SU-DHL-6 (cell line): Measurements from ENCODE around the gene ZNF699.

Source experiments
- H2AFZ ChIP-seq: fragments of 200-600 bp; sonication (generic); 2 replicates; pipeline ENCODE4 v1.6.1; 2014; ENCODE audit warnings: low read depth, mild to moderate bottlenecking, moderate library complexity, mixed read lengths, antibody characterized with exemption, low read length; ENCODE audit not compliant: severe bottlenecking
- H3F3A ChIP-seq: fragments of 200-600 bp; shearing (Covaris generic); 2 replicates; pipeline ENCODE4 v1.6.0; 2016; ENCODE audit warnings: antibody characterized with exemption, mild to moderate bottlenecking; ENCODE audit not compliant: insufficient read depth
- H3K27ac ChIP-seq: fragments of 200-600 bp; sonication (generic); 2 replicates; pipeline ENCODE4 v1.5.1; 2016; ENCODE audit warnings: low read depth, mild to moderate bottlenecking, low read length, moderate library complexity, mixed read lengths
- H3K27me3 ChIP-seq: fragments of 200-600 bp; sonication (generic), shearing (Covaris generic); 2 replicates; pipeline ENCODE4 v1.6.0; 2014; ENCODE audit warnings: mild to moderate bottlenecking, low read length
- H3K36me3 ChIP-seq: fragments of 200-600 bp; sonication (generic); 2 replicates; pipeline ENCODE4 v1.6.1; 2014; ENCODE audit warnings: mild to moderate bottlenecking, low read length, mixed read lengths
- H3K4me2 ChIP-seq: fragments of 300-600, 200-600 bp; shearing (Covaris generic), sonication (generic); 2 replicates; pipeline ENCODE4 v1.6.0; 2014; ENCODE audit warnings: low read length, low read depth, mild to moderate bottlenecking; ENCODE audit not compliant: poor library complexity, severe bottlenecking
- H3K4me3 ChIP-seq: fragments of 200-600 bp; sonication (generic); 2 replicates; pipeline ENCODE4 v1.5.1; 2014; ENCODE audit warnings: antibody characterized with exemption, low read length, mild to moderate bottlenecking, mixed read lengths; ENCODE audit not compliant: insufficient read depth, poor library complexity, severe bottlenecking
- H3K79me2 ChIP-seq: fragments of 200-600 bp; sonication (generic); 2 replicates; pipeline ENCODE4 v1.6.1; 2014; ENCODE audit warnings: mild to moderate bottlenecking, low read length, moderate library complexity; ENCODE audit not compliant: insufficient read depth
- H3K9ac ChIP-seq: fragments of 200-600 bp; sonication (generic); 2 replicates; pipeline ENCODE4 v1.7.0; 2014; ENCODE audit warnings: mild to moderate bottlenecking, low read length
- H3K9me2 ChIP-seq: fragments of 200-600 bp; sonication (generic); replicated peaks from 2 replicates; pipeline ENCODE4 v1.6.1; 2014; ENCODE audit warnings: low read length; ENCODE audit not compliant: insufficient read depth
- H3K9me3 ChIP-seq: fragments of 200-600 bp; sonication (generic); 2 replicates; pipeline ENCODE4 v1.6.1; 2014; ENCODE audit warnings: low read length, mixed read lengths; ENCODE audit not compliant: insufficient read depth
- H4K20me1 ChIP-seq: fragments of 200-600 bp; sonication (generic); 2 replicates; pipeline ENCODE4 v1.6.1; 2014; ENCODE audit warnings: low read depth, mild to moderate bottlenecking, antibody characterized with exemption, low read length, moderate library complexity, mixed read lengths
- EZH2phosphoT487 ChIP-seq: fragments of 200-600 bp; sonication (generic), shearing (Covaris generic); conservative IDR thresholded peaks from 2 replicates; pipeline ENCODE4 v1.6.1; 2018; ENCODE audit warnings: mild to moderate bottlenecking, antibody characterized with exemption, low read length, moderate library complexity, mixed read lengths
- TF ChIP-seq, protein P1 (sequence below): fragments of 200-600 bp; sonication (generic); IDR thresholded peaks from one replicate; pipeline ENCODE4 v1.5.1; 2017; ENCODE audit warnings: antibody characterized with exemption, mild to moderate bottlenecking, low read length, moderate library complexity; ENCODE audit not compliant: insufficient read depth, poor library complexity, severe bottlenecking

The ZNF699 gene

GRCh38 chr19:9345005-9345404, 35.4 kb upstream of the ZNF699 start:
- Histone ChIP-seq H3K79me2 (no peaks in the 10 kb centered on the region), H3K27ac (no peak overlapping the region), H3K9me2 (no peaks in the 10 kb centered on the region), H3K9ac (no peak overlapping the region), H3K9me3 (peaks cover 45% of the 10 kb centered on the region), H3K36me3 (peaks cover 35% of the 10 kb centered on the region), H3K27me3 (no peaks in the 10 kb centered on the region), H4K20me1 (no peaks in the 10 kb centered on the region), H3F3A (no peaks in the 10 kb centered on the region), H2AFZ (no peak overlapping the region), H3K4me2 (no peak overlapping the region), H3K4me3 (no peak overlapping the region)
- TF ChIP-seq, protein P1, sequence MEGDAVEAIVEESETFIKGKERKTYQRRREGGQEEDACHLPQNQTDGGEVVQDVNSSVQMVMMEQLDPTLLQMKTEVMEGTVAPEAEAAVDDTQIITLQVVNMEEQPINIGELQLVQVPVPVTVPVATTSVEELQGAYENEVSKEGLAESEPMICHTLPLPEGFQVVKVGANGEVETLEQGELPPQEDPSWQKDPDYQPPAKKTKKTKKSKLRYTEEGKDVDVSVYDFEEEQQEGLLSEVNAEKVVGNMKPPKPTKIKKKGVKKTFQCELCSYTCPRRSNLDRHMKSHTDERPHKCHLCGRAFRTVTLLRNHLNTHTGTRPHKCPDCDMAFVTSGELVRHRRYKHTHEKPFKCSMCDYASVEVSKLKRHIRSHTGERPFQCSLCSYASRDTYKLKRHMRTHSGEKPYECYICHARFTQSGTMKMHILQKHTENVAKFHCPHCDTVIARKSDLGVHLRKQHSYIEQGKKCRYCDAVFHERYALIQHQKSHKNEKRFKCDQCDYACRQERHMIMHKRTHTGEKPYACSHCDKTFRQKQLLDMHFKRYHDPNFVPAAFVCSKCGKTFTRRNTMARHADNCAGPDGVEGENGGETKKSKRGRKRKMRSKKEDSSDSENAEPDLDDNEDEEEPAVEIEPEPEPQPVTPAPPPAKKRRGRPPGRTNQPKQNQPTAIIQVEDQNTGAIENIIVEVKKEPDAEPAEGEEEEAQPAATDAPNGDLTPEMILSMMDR: no peak
- TF ChIP-seq EZH2phosphoT487: no peak

DNA sequence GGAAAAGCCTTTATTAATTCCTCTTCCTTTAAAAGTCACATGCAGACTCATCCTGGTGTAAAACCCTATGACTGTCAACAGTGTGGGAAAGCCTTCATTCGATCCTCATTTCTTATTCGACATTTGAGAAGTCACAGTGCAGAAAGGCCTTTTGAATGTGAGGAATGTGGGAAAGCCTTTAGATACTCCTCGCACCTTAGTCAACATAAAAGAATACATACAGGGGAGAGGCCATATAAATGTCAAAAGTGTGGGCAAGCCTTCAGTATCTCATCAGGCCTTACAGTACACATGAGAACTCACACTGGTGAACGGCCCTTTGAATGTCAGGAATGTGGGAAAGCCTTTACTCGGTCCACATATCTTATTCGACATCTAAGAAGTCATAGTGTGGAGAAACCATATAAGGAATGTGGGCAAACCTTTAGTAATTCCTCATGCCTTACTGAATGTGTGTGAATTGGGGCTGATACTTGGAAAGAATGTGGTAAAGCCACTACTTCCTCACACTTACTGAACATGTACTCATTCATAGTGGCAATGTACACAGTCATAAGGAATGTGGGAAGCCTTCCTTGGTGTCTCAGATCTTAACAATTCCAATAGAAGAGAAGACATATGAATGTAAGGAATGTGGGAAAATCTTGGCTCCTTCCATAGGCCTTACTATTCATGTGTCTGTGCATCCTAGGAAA, 33.1 kb upstream of the ZNF699 start:
- H3F3A ChIP-seq: no peaks in the 10 kb centered on the region
- H3K4me2 ChIP-seq: no peak overlapping the region
- TF ChIP-seq EZH2phosphoT487: no peak
- TF ChIP-seq, protein P1: no peak
- H3K27ac ChIP-seq: no peak overlapping the region
- no peaks in the 10 kb centered on the region for H3K9me2 ChIP-seq
- H3K9me3 ChIP-seq: peaks cover 62% of the 10 kb centered on the region
- H3K27me3 ChIP-seq: no peaks in the 10 kb centered on the region
- H4K20me1 ChIP-seq: no peaks in the 10 kb centered on the region
- no peak overlapping the region for H3K9ac ChIP-seq
- H2AFZ ChIP-seq: no peak overlapping the region
- no peak overlapping the region for H3K4me3 ChIP-seq
- H3K79me2 ChIP-seq: no peaks in the 10 kb centered on the region
- peaks cover 51% of the 10 kb centered on the region for H3K36me3 ChIP-seq

DNA sequence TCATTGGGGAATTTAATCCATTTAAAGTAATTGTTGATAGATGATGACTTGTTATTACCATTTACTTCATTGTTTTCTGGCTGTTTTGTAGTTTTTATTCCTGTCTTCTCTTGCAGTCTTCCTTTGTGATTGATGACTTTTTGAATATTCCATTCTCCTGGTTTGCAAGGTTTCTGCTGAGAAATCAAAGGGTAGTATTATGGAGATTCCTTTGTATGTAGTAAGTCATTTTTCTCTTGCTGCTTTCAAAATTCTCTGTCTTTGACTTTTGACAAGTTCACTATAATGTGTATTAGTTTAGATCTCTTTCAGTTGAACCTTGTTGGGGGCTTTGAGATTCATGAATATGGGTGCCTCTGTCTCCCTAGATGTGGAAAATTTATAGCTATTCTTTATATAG, 20.4 kb upstream of the ZNF699 start:
- Histone ChIP-seq H3K9me3 (peaks cover 41% of the 10 kb centered on the region; the same call in 1 of the 2 replicates), H3K9ac (no peak overlapping the region), H3K9me2 (no peaks in the 10 kb centered on the region), H3K4me3 (no peak overlapping the region), H3F3A (no peaks in the 10 kb centered on the region), H3K27me3 (no peaks in the 10 kb centered on the region), H3K36me3 (peaks cover 42% of the 10 kb centered on the region), H3K79me2 (peaks cover 19% of the 10 kb centered on the region), H4K20me1 (no peaks in the 10 kb centered on the region), H2AFZ (no peak overlapping the region), H3K27ac (no peak overlapping the region), H3K4me2 (no peak overlapping the region)
- TF ChIP-seq EZH2phosphoT487: no peak
- TF ChIP-seq, protein P1: no peak
